Suprapubic skin (tissue), 4 donors: Measurements from ENCODE around the gene ZNF121.
"Not testable (repeated sequence)": the region's sequence is repeated elsewhere in the genome, so short reads cannot be mapped to it uniquely, and the experiment has no call there.

Source experiments
- CTCF ChIP-seq, 2 donors: fragments of 200-600 bp in 1 of 2; fragments of 450-650 bp in 1 of 2; sonication (generic) in 1 of 2; IDR thresholded peaks; one replicate each; pipeline ENCODE4 v1.5.1; 2016 to 2019; ENCODE audit warnings: antibody characterized with exemption in 2 of 2, mild to moderate bottlenecking in 1 of 2, moderate library complexity in 1 of 2
- EP300 ChIP-seq: sonication (generic); formaldehyde crosslinking; IDR thresholded peaks from one replicate; pipeline ENCODE4 v1.6.1; 2017; ENCODE audit warnings: antibody characterized with exemption
- POLR2A ChIP-seq, 2 donors: fragments of 450-650 bp; IDR thresholded peaks; one replicate each; pipeline ENCODE4 v1.6.1; 2017; ENCODE audit warnings: antibody characterized with exemption in 2 of 2, mild to moderate bottlenecking in 2 of 2, moderate library complexity in 2 of 2
- POLR2AphosphoS5 ChIP-seq, 3 donors: sonication (generic); formaldehyde crosslinking; IDR thresholded peaks; one replicate each; pipeline ENCODE4 v1.6.1; 2017; ENCODE audit warnings: antibody characterized with exemption in 3 of 3

- TF ChIP-seq CTCF (IDR thresholded peaks at IDR 0.05); POLR2A (IDR thresholded peaks at IDR 0.05); POLR2AphosphoS5 (IDR thresholded peaks at IDR 0.05); EP300: not testable (repeated sequence)
Observed at GRCh38 chr19:9539921-9540320, 44.4 kb downstream of the ZNF121 start.
